GM20000 (cell line): ENCODE results near the gene CCDC18.

ENCODE experiments used
- DNase-seq: peaks from one replicate; pipeline ENCODE4 v3.0.0; 2012; ENCODE audit warnings: low spot score
- CTCF ChIP-seq: IDR thresholded peaks from 2 replicates; pipeline ENCODE4 v1.5.1; 2012; ENCODE audit warnings: mild to moderate bottlenecking, control low read depth; ENCODE audit errors: extremely low read depth, missing control alignments

CCDC18 gene

GRCh38 chr1:93306920-93307319, 126.4 kb downstream of the CCDC18 start:
- no peak for TF ChIP-seq CTCF
- no peak for DNase-seq

GRCh38 chr1:93313026-93313425, 132.5 kb downstream of the CCDC18 start:
- DNase-seq, result no peak
- no peak for TF ChIP-seq CTCF

GRCh38 chr1:93317207-93317606, 136.7 kb downstream of the CCDC18 start:
- no peak for DNase-seq
- TF ChIP-seq CTCF, result no peak

GRCh38 chr1:93317943-93318342, 137.4 kb downstream of the CCDC18 start:
- no peak for TF ChIP-seq CTCF
- no peak for DNase-seq

GRCh38 chr1:93321720-93322119, 141.2 kb downstream of the CCDC18 start:
- TF ChIP-seq CTCF, result no peak
- no peak for DNase-seq

- TF ChIP-seq CTCF, result no peak
Observed at GRCh38 chr1:93322349-93322748, 141.8 kb downstream of the CCDC18 start.

GRCh38 chr1:93323185-93323820, 142.8 kb downstream of the CCDC18 start:
- TF ChIP-seq CTCF, result no peak
- no peak for DNase-seq

More at GRCh38 chr1:93322349-93322748, 141.8 kb downstream of the CCDC18 start:
- no peak for DNase-seq
